Heart left ventricle (tissue), 16 donors: ENCODE measurements around the gene PREX1. TPM values are rescaled to one million over a fixed set of nuclear protein-coding genes. Genes with fewer than 3 reads are reported as not detected.
A peak's percentile ranks its signal among the peaks of the same experiment; 100 is the strongest.

Experiments
- ATAC-seq, 4 donors: fragments of 200-7000 bp; cut with Tn5 transposase; one replicate each; pipeline ENCODE4 v1.9.1; 2020 to 2022; ENCODE audit warnings: moderate library complexity in 4 of 4, mild to moderate bottlenecking in 3 of 4, moderate number of reproducible peaks in 1 of 4
- DNase-seq, 5 donors: peaks; one replicate each; pipeline ENCODE4 v3.0.0-alpha.2; 2020
- H3K27ac ChIP-seq, 12 donors: fragments of 200-600 bp; sonication (generic) in 4 of 12; one replicate each; pipeline versions ENCODE4 v1.5.0 to v1.8.0; 2016 to 2022; ENCODE audit warnings: mild to moderate bottlenecking in 2 of 12
- H3K27me3 ChIP-seq, 9 donors: fragments of 200-600 bp; sonication (generic) in 2 of 9; one replicate each; pipeline versions ENCODE4 v1.5.1 to v1.8.0; 2016 to 2022; ENCODE audit warnings: mild to moderate bottlenecking in 3 of 9
- H3K36me3 ChIP-seq, 9 donors: fragments of 200-600 bp; sonication (generic) in 2 of 9; one replicate each; pipeline versions ENCODE4 v1.5.0 to v1.8.0; 2018 to 2022; ENCODE audit warnings: mild to moderate bottlenecking in 2 of 9
- H3K4me1 ChIP-seq, 12 donors: fragments of 200-600 bp; sonication (generic) in 4 of 12; one replicate each; pipeline versions ENCODE4 v1.5.0 to v1.8.0; 2016 to 2022; ENCODE audit warnings: mild to moderate bottlenecking in 3 of 12
- H3K4me3 ChIP-seq, 12 donors: fragments of 200-600 bp; sonication (generic) in 4 of 12; one replicate each; pipeline versions ENCODE4 v1.5.0 to v1.8.0; 2017 to 2022; ENCODE audit warnings: mild to moderate bottlenecking in 9 of 12, moderate library complexity in 4 of 12
- H3K9me3 ChIP-seq, 12 donors: fragments of 200-600 bp; sonication (generic) in 4 of 12; one replicate each; pipeline versions ENCODE4 v1.5.0 to v1.8.0; 2016 to 2022; ENCODE audit warnings: mild to moderate bottlenecking in 1 of 12
- CTCF ChIP-seq, 12 donors: fragments of 200-600 bp; sonication (generic) in 4 of 12; IDR thresholded peaks; one replicate each; pipeline versions ENCODE4 v1.5.0 to v1.8.0; 2018 to 2022; ENCODE audit warnings: antibody characterized with exemption in 12 of 12, mild to moderate bottlenecking in 5 of 12
- POLR2A ChIP-seq, 2 donors: fragments of 450-650 bp; IDR thresholded peaks; one replicate each; pipeline ENCODE4 v1.6.1; 2017; ENCODE audit warnings: antibody characterized with exemption in 2 of 2, mild to moderate bottlenecking in 2 of 2, moderate library complexity in 2 of 2
- whole genome bisulfite sequencing, 4 donors: extraction: QIAGEN DNeasy Blood & Tissue Kit in 2 of 4; methylation state at CpG; one replicate each; pipeline versions ENCODE4 v1.1.5 to v1.1.7; 2013 to 2018; 5-methylcytosine and 5-hydroxymethylcytosine counted together
- intact Hi-C, 10 donors: fragments of 100-400 bp; cut with DNase I; formaldehyde crosslinking; loops; one replicate each; pipeline versions ENCODE4 v1.11.1 to v1.14.2; 2022
- polyA plus RNA-seq, 2 donors: library from polyadenylated mRNA; stranded (reverse); fragments of 200-250 nt; gene quantifications; one replicate each; pipeline ENCODE4 v1.2.3, GENCODE V29; 2013
- total RNA-seq, 9 donors: library from RNA; depleted of rRNA in 2 of 9; stranded (reverse); fragments of >200 nt in 2 of 9; fragmentation: NEBNext Ultra II Directional in 3 of 9; extraction: Animal tissue kit (Norgen Biotek cat#: 25700) in 3 of 9; gene quantifications; one replicate each; pipeline versions ENCODE4 v1.1.0 to v1.2.4, GENCODE V29; 2016 to 2023
- donor health status: ischemic (EF 13 %, LVEDD 7.1; RV severe dilation, severe dysfunction).
- donor health status: healthy with polysubstance abuse.
- donor health status: DM: no; HTN: yes; CAD: no.
- donor health status: DM: no; HTN: no; CAD: no.
- donor health status: ischemic (EF 25% LVEDD 6.9; RV normal size, moderate dysfunction).
- donor health status: ischemic (EF 25% LVEDD 5.7; RV mildly dilated, moderate dysfunction).
- donor health status: healthy.
- donor health status: DM: yes; HTN: yes; CAD: no.
- donor health status: ischemic (EF 35%, LVEDD 5.7; RV mildly dilated, moderate dysfunction).
- donor health status: nonischemic (EF 11% LVEDD 7.7; RV severe dilation, severe dysfunction).
- donor health status: DM: yes; HTN: yes; CAD: no.
- donor health status: PGD.
- donor health status: ischemic (EF 29% LVEDD 5.4; RV normal size, mild dysfunction).
- donor health status: nonischemic (EF 23%, LVEDD 6.1; RV moderate dilation, normal function).

PREX1 gene
- total and polyA plus RNA-seq, 11 donors = 7.2 to 41.5 (median 11.9) TPM

GRCh38 chr20:48740712-48741111 lies 87.1 kb downstream of the PREX1 start:
- 87 to 91% (median 88%) methylated on average over 6 of the region's 6 CpGs for WGBS, 4 donors
- intact Hi-C loops = no loop called here
- TF ChIP-seq POLR2A (IDR thresholded peaks at IDR 0.05) (no peak), CTCF (IDR thresholded peaks at IDR 0.05) (no peak)

GRCh38 chr20:48740292-48740649 lies 87.5 kb downstream of the PREX1 start:
- H3K36me3 ChIP-seq = peaks cover 0 to 63% (median 3%) of the 10 kb centered on the region in 9 donors
- intact Hi-C loops = no loop called here
- H3K9me3 ChIP-seq = no peaks in the 10 kb centered on the region
- 90 to 98% (median 96%) methylated on average over 2 of the region's 2 CpGs for WGBS, 4 donors
- no peak overlapping the region for H3K27ac ChIP-seq
- TF ChIP-seq CTCF (IDR thresholded peaks at IDR 0.05) (no peak), POLR2A (IDR thresholded peaks at IDR 0.05) (no peak)
- peaks cover 0 to 43% (median 16%) of the 10 kb centered on the region in 12 donors for H3K4me1 ChIP-seq
- H3K27me3 ChIP-seq = no peaks in the 10 kb centered on the region
- no peak for ATAC-seq
- no peak overlapping the region for H3K4me3 ChIP-seq
- DNase-seq = no peak

More at GRCh38 chr20:48740712-48741111, 87.1 kb downstream of the PREX1 start:
- Histone ChIP-seq H3K27ac (no peak overlapping the region), H3K9me3 (no peaks in the 10 kb centered on the region), H3K4me1 (peaks cover 0 to 43% (median 16%) of the 10 kb centered on the region in 12 donors), H3K27me3 (no peaks in the 10 kb centered on the region), H3K4me3 (no peak overlapping the region), H3K36me3 (peaks cover 0 to 65% (median 3%) of the 10 kb centered on the region in 9 donors)
- DNase-seq (no peak), ATAC-seq (no peak)

- Histone ChIP-seq H3K27me3 (no peaks in the 10 kb centered on the region), H3K4me3 (no peak overlapping the region), H3K4me1 (peaks cover 0 to 43% (median 19%) of the 10 kb centered on the region in 12 donors), H3K27ac (peak overlapping the region in 1 of 12 donors; percentile 66), H3K9me3 (no peaks in the 10 kb centered on the region), H3K36me3 (peaks cover 0 to 61% (median 3%) of the 10 kb centered on the region in 9 donors)
- ATAC-seq (no peak), DNase-seq (no peak)
- intact Hi-C loops = no loop called here
- TF ChIP-seq POLR2A (IDR thresholded peaks at IDR 0.05) = no peak
- TF ChIP-seq CTCF (IDR thresholded peaks at IDR 0.05) = no peak
- WGBS, 4 donors = 82 to 92% (median 86%) methylated on average over 7 to 8 of the region's 8 CpGs
Measured at GRCh38 chr20:48739395-48740291, 88.2 kb downstream of the PREX1 start.
